ENCODE results near the gene POSTN. TPM values are rescaled to one million over a fixed set of nuclear protein-coding genes. Genes with fewer than 3 reads are reported as not detected.
"Not testable (repeated sequence)": the region's sequence is repeated elsewhere in the genome, so short reads cannot be mapped to it uniquely, and the experiment has no call there.

Gene POSTN
- total RNA-seq, 2 donors from 2014 or later = not detected

GRCh38 chr13:37613638-37614037, 15.1 kb upstream of the POSTN start:
- no peaks in the 10 kb centered on the region for H3K9me3 ChIP-seq (ENCODE audit: control insufficient read depth, low read length, poor library complexity, severe bottlenecking)
- DNase-seq (no peak), ATAC-seq (no peak)
- Mint-ChIP-seq H3K36me3 (ENCODE audit: low read depth) (no peaks in the 10 kb centered on the region), H3K4me3 (no peak overlapping the region), H3K4me1 (no peaks in the 10 kb centered on the region), H3K27ac (no peak overlapping the region), H3K27me3 (no peaks in the 10 kb centered on the region)

GRCh38 chr13:37613236-37613635, 14.7 kb upstream of the POSTN start:
- no peaks in the 10 kb centered on the region for H3K9me3 ChIP-seq (ENCODE audit: control insufficient read depth, low read length, poor library complexity, severe bottlenecking)
- Mint-ChIP-seq H3K27me3 (no peaks in the 10 kb centered on the region), H3K4me3 (no peak overlapping the region), H3K36me3 (ENCODE audit: low read depth) (no peaks in the 10 kb centered on the region), H3K4me1 (no peaks in the 10 kb centered on the region), H3K27ac (no peak overlapping the region)
- DNase-seq (no peak), ATAC-seq (no peak)

- Mint-ChIP-seq H3K4me1 (no peaks in the 10 kb centered on the region), H3K27ac (no peak overlapping the region), H3K27me3 (no peaks in the 10 kb centered on the region), H3K4me3 (no peak overlapping the region), H3K36me3 (ENCODE audit: low read depth) (no peaks in the 10 kb centered on the region)
- H3K9me3 ChIP-seq (ENCODE audit: control insufficient read depth, low read length, poor library complexity, severe bottlenecking) = no peaks in the 10 kb centered on the region
- no peak for ATAC-seq
- no peak for DNase-seq
These were observed 10.3 kb upstream of the POSTN start for GRCh38 chr13:37608750-37609339.

GRCh38 chr13:37602733-37603381, 4.3 kb upstream of the POSTN start:
- DNase-seq (no peak), ATAC-seq (no peak)
- Mint-ChIP-seq H3K36me3 (ENCODE audit: low read depth) (no peaks in the 10 kb centered on the region), H3K4me3 (no peak overlapping the region), H3K4me1 (no peaks in the 10 kb centered on the region), H3K27me3 (no peaks in the 10 kb centered on the region), H3K27ac (no peak overlapping the region)
- H3K9me3 ChIP-seq (ENCODE audit: control insufficient read depth, low read length, poor library complexity, severe bottlenecking) = no peaks in the 10 kb centered on the region

- Mint-ChIP-seq H3K4me3 (no peak overlapping the region), H3K27ac (no peak overlapping the region), H3K4me1 (no peaks in the 10 kb centered on the region), H3K27me3 (no peaks in the 10 kb centered on the region), H3K36me3 (ENCODE audit: low read depth) (no peaks in the 10 kb centered on the region)
- ATAC-seq = no peak
- H3K9me3 ChIP-seq (ENCODE audit: control insufficient read depth, low read length, poor library complexity, severe bottlenecking) = no peaks in the 10 kb centered on the region
- no peak for DNase-seq
These were observed 3.3 kb upstream of the POSTN start for GRCh38 chr13:37601648-37602440.

GRCh38 chr13:37599519-37599918, 951 bp upstream of the POSTN start:
- Mint-ChIP-seq H3K36me3 (ENCODE audit: low read depth) (no peaks in the 10 kb centered on the region), H3K4me3 (no peak overlapping the region)
- DNase-seq = no peak

GRCh38 chr13:37597477-37598025, 1.0 kb downstream of the POSTN start:
- DNase-seq = no peak
- H3K9me3 ChIP-seq (ENCODE audit: control insufficient read depth, low read length, poor library complexity, severe bottlenecking) = no peaks in the 10 kb centered on the region
- H3K4me1 Mint-ChIP-seq = no peaks in the 10 kb centered on the region
- no peak overlapping the region for H3K4me3 Mint-ChIP-seq
- no peaks in the 10 kb centered on the region for H3K36me3 Mint-ChIP-seq (ENCODE audit: low read depth)
- H3K27me3 Mint-ChIP-seq = no peaks in the 10 kb centered on the region
- no peak for ATAC-seq
- H3K27ac Mint-ChIP-seq = no peak overlapping the region

More at GRCh38 chr13:37599519-37599918, 951 bp upstream of the POSTN start:
- no peaks in the 10 kb centered on the region for H3K9me3 ChIP-seq (ENCODE audit: control insufficient read depth, low read length, poor library complexity, severe bottlenecking)
- ATAC-seq = no peak
- no peaks in the 10 kb centered on the region for H3K4me1 Mint-ChIP-seq
- no peak overlapping the region for H3K27ac Mint-ChIP-seq
- no peaks in the 10 kb centered on the region for H3K27me3 Mint-ChIP-seq

GRCh38 chr13:37596805-37597204, 1.8 kb downstream of the POSTN start:
- Mint-ChIP-seq H3K4me3 (no peak overlapping the region), H3K27me3 (no peaks in the 10 kb centered on the region), H3K4me1 (no peaks in the 10 kb centered on the region), H3K36me3 (ENCODE audit: low read depth) (no peaks in the 10 kb centered on the region), H3K27ac (no peak overlapping the region)
- DNase-seq (no peak), ATAC-seq (no peak)
- no peaks in the 10 kb centered on the region for H3K9me3 ChIP-seq (ENCODE audit: control insufficient read depth, low read length, poor library complexity, severe bottlenecking)

GRCh38 chr13:37595162-37595561, 3.4 kb downstream of the POSTN start:
- Mint-ChIP-seq H3K27ac (no peak overlapping the region), H3K36me3 (ENCODE audit: low read depth) (no peaks in the 10 kb centered on the region), H3K27me3 (no peaks in the 10 kb centered on the region), H3K4me3 (no peak overlapping the region), H3K4me1 (no peaks in the 10 kb centered on the region)
- DNase-seq = no peak
- H3K9me3 ChIP-seq (ENCODE audit: control insufficient read depth, low read length, poor library complexity, severe bottlenecking) = no peaks in the 10 kb centered on the region
- no peak for ATAC-seq

GRCh38 chr13:37594550-37594949, 4.0 kb downstream of the POSTN start:
- Mint-ChIP-seq H3K4me1 (no peaks in the 10 kb centered on the region), H3K27ac (no peak overlapping the region)
- ATAC-seq = no peak

GRCh38 chr13:37589381-37589780, 9.2 kb downstream of the POSTN start:
- not testable (repeated sequence) for H3K9me3 ChIP-seq (ENCODE audit: control insufficient read depth, low read length, poor library complexity, severe bottlenecking); H3K4me3 Mint-ChIP-seq; H3K36me3 Mint-ChIP-seq (ENCODE audit: low read depth); H3K27me3 Mint-ChIP-seq; H3K4me1 Mint-ChIP-seq; ATAC-seq; H3K27ac Mint-ChIP-seq; DNase-seq

More at GRCh38 chr13:37594550-37594949, 4.0 kb downstream of the POSTN start:
- DNase-seq = no peak
- no peaks in the 10 kb centered on the region for H3K9me3 ChIP-seq (ENCODE audit: control insufficient read depth, low read length, poor library complexity, severe bottlenecking)
- no peaks in the 10 kb centered on the region for H3K27me3 Mint-ChIP-seq
- no peaks in the 10 kb centered on the region for H3K36me3 Mint-ChIP-seq (ENCODE audit: low read depth)
- H3K4me3 Mint-ChIP-seq = no peak overlapping the region

GRCh38 chr13:37587236-37587635, 11.3 kb downstream of the POSTN start:
- no peak overlapping the region for H3K4me3 Mint-ChIP-seq

GRCh38 chr13:37586164-37586563, 12.4 kb downstream of the POSTN start:
- ATAC-seq (no peak), DNase-seq (no peak)
- Mint-ChIP-seq H3K27me3 (no peaks in the 10 kb centered on the region), H3K36me3 (ENCODE audit: low read depth) (no peaks in the 10 kb centered on the region), H3K4me3 (no peak overlapping the region), H3K27ac (no peak overlapping the region), H3K4me1 (no peaks in the 10 kb centered on the region)
- H3K9me3 ChIP-seq (ENCODE audit: control insufficient read depth, low read length, poor library complexity, severe bottlenecking) = no peaks in the 10 kb centered on the region

More at GRCh38 chr13:37587236-37587635, 11.3 kb downstream of the POSTN start:
- Mint-ChIP-seq H3K36me3 (ENCODE audit: low read depth) (no peaks in the 10 kb centered on the region), H3K4me1 (no peaks in the 10 kb centered on the region), H3K27ac (no peak overlapping the region), H3K27me3 (no peaks in the 10 kb centered on the region)
- ATAC-seq (no peak), DNase-seq (no peak)
- H3K9me3 ChIP-seq (ENCODE audit: control insufficient read depth, low read length, poor library complexity, severe bottlenecking) = no peaks in the 10 kb centered on the region
